ENCODE measurements around the gene WSCD2. TPM values are rescaled to one million over a fixed set of nuclear protein-coding genes. Genes with fewer than 3 reads are reported as not detected.

WSCD2 gene
- total and polyA plus RNA-seq, 2 donors (not counting 1 experiment from before 2014, with no cell fraction given), result 1.1 to 5.9 TPM

DNA sequence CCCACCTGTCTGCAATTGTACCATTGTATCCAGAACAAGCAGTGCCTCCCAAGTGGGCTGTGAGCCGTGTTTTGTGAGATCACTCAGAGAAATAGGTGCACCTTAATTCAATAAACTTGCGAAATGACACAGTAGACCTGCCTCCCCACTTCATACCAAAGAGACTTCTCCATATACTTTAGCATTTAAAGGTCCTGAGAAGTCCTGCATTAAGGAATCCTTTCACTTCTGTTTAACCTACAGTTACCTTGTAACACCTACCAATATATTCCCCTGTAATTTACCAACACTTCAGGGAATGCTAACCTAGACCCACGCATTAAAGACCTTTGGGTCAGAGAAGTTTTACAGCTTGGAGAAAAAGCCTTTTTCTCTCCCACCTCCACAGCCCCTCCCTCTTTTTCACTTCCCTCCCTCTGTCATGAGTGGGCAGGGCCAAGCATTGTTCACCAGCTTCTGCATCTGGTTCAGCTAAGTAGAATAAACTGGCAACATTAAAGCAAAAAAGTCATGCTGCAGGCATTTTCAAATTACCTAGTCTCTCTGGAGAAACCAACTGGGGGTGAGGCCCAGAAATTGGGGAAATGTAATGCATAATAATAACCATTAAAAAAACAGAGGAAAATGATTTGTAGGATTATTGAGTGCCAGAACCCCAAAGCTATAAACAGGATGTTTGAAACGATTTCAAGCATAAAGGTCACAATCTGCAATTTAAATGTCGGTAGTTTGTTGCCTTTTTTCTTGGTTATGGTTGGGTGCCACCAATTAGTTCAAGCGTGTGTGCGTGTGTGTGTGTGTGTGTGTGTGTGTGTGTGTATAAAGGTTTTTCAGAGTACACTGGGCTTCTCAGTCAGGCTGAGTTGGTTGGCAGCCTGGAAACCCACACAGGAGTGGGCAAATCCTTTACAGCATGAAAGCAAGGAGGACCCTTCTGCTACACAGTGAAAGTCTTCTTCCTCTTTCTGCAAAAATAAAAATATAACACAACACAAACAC is 13.7 kb upstream of the WSCD2 start:
- H3K27me3 ChIP-seq (replicated peaks in 1 of 4; ENCODE audit: control extremely low read depth in 1 of 4, control insufficient read depth in 3 of 4, insufficient read depth in 4 of 4, low read length in 3 of 4), result peaks cover 0 to 3% (median 0%) of the 10 kb centered on the region in 4 experiments
- peaks cover 22 to 59% of the 10 kb centered on the region in 2 donors for H3K4me1 ChIP-seq (ENCODE audit: control insufficient read depth in 2 of 2, insufficient read depth in 2 of 2, low read length in 2 of 2)
- H4K20me1 ChIP-seq (ENCODE audit: control insufficient read depth, insufficient read depth, low read length, poor library complexity, severe bottlenecking), result no peaks in the 10 kb centered on the region
- Mint-ChIP-seq H3K27me3 (no peaks in the 10 kb centered on the region), H3K27ac (peak overlapping the region; percentile 82), H3K4me1 (peaks cover 57% of the 10 kb centered on the region), H3K9me3 (ENCODE audit: insufficient read depth) (no peaks in the 10 kb centered on the region), H3K4me3 (peak overlapping the region; percentile 69)
- peak overlapping the region; percentile 28 for H3K4me2 ChIP-seq (replicated peaks; ENCODE audit: low read depth, low read length, poor library complexity, severe bottlenecking)
- ChIA-PET POLR2A (interaction anchor here (0.6 kb wide), 1 partner anchor 395 kb away, joined by 3 read pairs; no protein-coding TSS in a partner anchor), CTCF (interaction anchor here (1.0 kb wide), 1 partner anchor 14 kb away, joined by 3 read pairs; no protein-coding TSS in a partner anchor)
- ATAC-seq (ENCODE audit: low read depth) (peak; percentile 64), DNase-seq (peak; percentile 45)
- intact Hi-C loops (cut with micrococcal nuclease), result loop anchor here (1.0 to 10.0 kb wide), 3 partner anchors 400 to 977 kb away; partner anchors contain the start of genes ALKBH2, FICD and SELPLG
- no peaks in the 10 kb centered on the region for H3K36me3 ChIP-seq (replicated peaks in 1 of 2; ENCODE audit: control extremely low read depth in 1 of 2, control insufficient read depth in 1 of 2, extremely low read depth in 1 of 2, insufficient read depth in 2 of 2, low read length in 1 of 2)
- H3K9me3 ChIP-seq (ENCODE audit: control extremely low read depth in 1 of 3, control insufficient read depth in 2 of 3, insufficient read depth in 1 of 3, low read length in 2 of 3), result no peaks in the 10 kb centered on the region
- no peaks in the 10 kb centered on the region for H3K79me2 ChIP-seq (ENCODE audit: control insufficient read depth, insufficient read depth, low read length)
- H3K4me3 ChIP-seq (ENCODE audit: control extremely low read depth in 1 of 5, extremely low read depth in 1 of 5, insufficient read depth in 1 of 5, low read depth in 2 of 5, low read length in 4 of 5), result no peak overlapping the region
- WGBS (ENCODE audit: insufficient coverage), result 53% methylated on average over 5 of the region's 7 CpGs
- TF ChIP-seq, protein P1, sequence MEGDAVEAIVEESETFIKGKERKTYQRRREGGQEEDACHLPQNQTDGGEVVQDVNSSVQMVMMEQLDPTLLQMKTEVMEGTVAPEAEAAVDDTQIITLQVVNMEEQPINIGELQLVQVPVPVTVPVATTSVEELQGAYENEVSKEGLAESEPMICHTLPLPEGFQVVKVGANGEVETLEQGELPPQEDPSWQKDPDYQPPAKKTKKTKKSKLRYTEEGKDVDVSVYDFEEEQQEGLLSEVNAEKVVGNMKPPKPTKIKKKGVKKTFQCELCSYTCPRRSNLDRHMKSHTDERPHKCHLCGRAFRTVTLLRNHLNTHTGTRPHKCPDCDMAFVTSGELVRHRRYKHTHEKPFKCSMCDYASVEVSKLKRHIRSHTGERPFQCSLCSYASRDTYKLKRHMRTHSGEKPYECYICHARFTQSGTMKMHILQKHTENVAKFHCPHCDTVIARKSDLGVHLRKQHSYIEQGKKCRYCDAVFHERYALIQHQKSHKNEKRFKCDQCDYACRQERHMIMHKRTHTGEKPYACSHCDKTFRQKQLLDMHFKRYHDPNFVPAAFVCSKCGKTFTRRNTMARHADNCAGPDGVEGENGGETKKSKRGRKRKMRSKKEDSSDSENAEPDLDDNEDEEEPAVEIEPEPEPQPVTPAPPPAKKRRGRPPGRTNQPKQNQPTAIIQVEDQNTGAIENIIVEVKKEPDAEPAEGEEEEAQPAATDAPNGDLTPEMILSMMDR (IDR thresholded peaks at IDR 0.05), result no peak
- TF ChIP-seq EZH2 (IDR thresholded peaks at IDR 0.05; ENCODE audit: borderline replicate concordance, insufficient read depth, low read depth, low read length, poor library complexity, severe bottlenecking), result no peak
- H3K27ac ChIP-seq (ENCODE audit: low read length in 2 of 2), result peak overlapping the region in 1 of 2 donors; percentile 47
- peak overlapping the region; percentile 3 for H3K9ac ChIP-seq (ENCODE audit: low read length)
- no peak overlapping the region for H2AFZ ChIP-seq (ENCODE audit: insufficient read depth, low read depth, low read length, poor library complexity, severe bottlenecking)
